ENCODE data around the gene HSPB9. TPM values are rescaled to one million over a fixed set of nuclear protein-coding genes. Genes with fewer than 3 reads are reported as not detected.

The HSPB9 gene
- total and polyA plus RNA-seq, 10 donors = 0.11 to 0.19 (median 0.17) TPM; not detected in 6

DNA sequence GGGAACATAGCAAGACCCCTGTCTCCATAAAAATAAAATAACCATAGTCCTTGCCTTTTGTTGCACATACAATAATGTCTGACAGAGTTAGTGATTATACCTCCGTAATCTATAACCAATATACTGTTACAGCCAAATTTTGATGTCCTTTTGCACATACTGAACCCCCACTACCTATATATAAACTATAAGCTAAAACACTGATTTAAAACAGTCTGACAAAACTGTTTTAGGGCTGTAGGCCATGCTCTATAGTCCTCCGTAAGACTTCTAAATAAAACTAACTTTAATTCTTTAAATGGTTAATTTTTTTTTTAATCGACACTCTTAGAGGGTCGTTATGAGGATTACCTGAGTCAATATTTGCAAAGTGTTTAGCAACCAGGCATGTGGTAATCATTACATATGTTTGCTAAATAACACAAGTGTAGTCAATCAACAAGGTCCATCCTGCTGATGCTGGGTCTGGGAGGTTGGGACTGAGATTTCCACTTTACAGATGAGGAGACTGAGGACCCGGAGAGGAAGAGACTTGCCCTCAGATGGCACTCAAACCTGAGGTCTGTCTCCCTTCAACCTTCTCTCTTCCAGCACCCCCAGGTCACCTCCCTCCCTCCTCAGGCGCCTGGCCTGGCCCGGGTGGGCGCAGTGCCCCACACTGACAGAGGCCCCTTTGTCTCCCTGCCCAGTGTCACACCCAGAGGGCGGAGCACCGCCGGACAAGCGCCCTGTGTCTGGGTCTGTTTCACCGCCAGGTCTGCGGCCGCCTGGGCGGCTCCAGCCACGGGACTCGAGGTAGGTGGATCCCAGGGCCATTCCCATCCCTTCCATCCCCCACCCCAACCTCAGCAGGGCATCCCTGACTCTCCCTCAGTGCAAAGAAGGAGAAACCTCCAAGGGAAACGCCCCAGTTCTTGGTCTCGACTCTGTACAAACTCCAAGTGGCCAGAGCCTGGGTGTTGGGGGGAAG lies 34.6 kb upstream of the HSPB9 start:
- Histone ChIP-seq H3K36me3 (no peaks in the 10 kb centered on the region), H3K9me3 (no peaks in the 10 kb centered on the region), H3K27me3 (replicated peaks in 1 of 7) (peaks cover 0 to 41% (median 10%) of the 10 kb centered on the region in 7 donors), H3K4me3 (no peak overlapping the region), H3K4me1 (no peaks in the 10 kb centered on the region), H3K27ac (no peak overlapping the region)
- TF ChIP-seq POLR2AphosphoS5 (IDR thresholded peaks at IDR 0.05) (no peak), POLR2A (IDR thresholded peaks at IDR 0.05) (no peak)
- TF ChIP-seq, protein P1, sequence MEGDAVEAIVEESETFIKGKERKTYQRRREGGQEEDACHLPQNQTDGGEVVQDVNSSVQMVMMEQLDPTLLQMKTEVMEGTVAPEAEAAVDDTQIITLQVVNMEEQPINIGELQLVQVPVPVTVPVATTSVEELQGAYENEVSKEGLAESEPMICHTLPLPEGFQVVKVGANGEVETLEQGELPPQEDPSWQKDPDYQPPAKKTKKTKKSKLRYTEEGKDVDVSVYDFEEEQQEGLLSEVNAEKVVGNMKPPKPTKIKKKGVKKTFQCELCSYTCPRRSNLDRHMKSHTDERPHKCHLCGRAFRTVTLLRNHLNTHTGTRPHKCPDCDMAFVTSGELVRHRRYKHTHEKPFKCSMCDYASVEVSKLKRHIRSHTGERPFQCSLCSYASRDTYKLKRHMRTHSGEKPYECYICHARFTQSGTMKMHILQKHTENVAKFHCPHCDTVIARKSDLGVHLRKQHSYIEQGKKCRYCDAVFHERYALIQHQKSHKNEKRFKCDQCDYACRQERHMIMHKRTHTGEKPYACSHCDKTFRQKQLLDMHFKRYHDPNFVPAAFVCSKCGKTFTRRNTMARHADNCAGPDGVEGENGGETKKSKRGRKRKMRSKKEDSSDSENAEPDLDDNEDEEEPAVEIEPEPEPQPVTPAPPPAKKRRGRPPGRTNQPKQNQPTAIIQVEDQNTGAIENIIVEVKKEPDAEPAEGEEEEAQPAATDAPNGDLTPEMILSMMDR (IDR thresholded peaks at IDR 0.05 in 8 of 11, conservative IDR thresholded peaks at IDR 0.05 in 3 of 11) = no peak
- no peak for DNase-seq
- WGBS, 5 donors = 69 to 83% (median 81%) methylated on average over 16 to 20 of the region's 20 CpGs
- intact Hi-C loops (cut with DNase I; ENCODE audit: low total_unique reads) = no loop called here

DNA sequence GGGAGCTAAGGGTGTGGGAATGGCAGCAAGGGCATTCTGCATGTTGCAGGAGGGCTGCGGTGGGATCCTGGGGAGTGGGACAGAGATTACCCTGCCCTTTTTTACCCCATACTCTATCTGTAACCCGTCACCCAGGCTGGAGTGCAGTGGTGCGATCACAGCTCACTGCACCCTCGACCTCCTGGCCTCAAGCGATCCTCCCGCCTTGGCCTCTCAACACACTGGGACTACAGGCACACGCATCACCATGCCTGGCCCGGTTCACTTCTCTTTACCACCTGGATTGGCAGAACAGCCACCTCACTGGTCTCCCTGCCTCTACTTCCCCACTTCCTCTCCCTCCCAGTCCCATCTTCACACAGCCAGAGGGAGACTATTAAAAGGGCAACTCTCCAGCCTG lies 33.9 kb upstream of the HSPB9 start:
- intact Hi-C loops (cut with DNase I; ENCODE audit: low total_unique reads) = no loop called here
- Histone ChIP-seq H3K9me3 (no peaks in the 10 kb centered on the region), H3K27ac (no peak overlapping the region), H3K36me3 (no peaks in the 10 kb centered on the region), H3K4me3 (no peak overlapping the region), H3K27me3 (replicated peaks in 1 of 7) (peaks cover 0 to 41% (median 10%) of the 10 kb centered on the region in 7 donors), H3K4me1 (no peaks in the 10 kb centered on the region)
- TF ChIP-seq POLR2AphosphoS5 (IDR thresholded peaks at IDR 0.05) = no peak
- TF ChIP-seq, protein P1 (IDR thresholded peaks at IDR 0.05 in 8 of 11, conservative IDR thresholded peaks at IDR 0.05 in 3 of 11) = no peak
- no peak for TF ChIP-seq POLR2A (IDR thresholded peaks at IDR 0.05)
- no peak for DNase-seq
- WGBS, 5 donors = 87 to 89% (median 87%) methylated on average over 6 to 8 of the region's 8 CpGs

DNA sequence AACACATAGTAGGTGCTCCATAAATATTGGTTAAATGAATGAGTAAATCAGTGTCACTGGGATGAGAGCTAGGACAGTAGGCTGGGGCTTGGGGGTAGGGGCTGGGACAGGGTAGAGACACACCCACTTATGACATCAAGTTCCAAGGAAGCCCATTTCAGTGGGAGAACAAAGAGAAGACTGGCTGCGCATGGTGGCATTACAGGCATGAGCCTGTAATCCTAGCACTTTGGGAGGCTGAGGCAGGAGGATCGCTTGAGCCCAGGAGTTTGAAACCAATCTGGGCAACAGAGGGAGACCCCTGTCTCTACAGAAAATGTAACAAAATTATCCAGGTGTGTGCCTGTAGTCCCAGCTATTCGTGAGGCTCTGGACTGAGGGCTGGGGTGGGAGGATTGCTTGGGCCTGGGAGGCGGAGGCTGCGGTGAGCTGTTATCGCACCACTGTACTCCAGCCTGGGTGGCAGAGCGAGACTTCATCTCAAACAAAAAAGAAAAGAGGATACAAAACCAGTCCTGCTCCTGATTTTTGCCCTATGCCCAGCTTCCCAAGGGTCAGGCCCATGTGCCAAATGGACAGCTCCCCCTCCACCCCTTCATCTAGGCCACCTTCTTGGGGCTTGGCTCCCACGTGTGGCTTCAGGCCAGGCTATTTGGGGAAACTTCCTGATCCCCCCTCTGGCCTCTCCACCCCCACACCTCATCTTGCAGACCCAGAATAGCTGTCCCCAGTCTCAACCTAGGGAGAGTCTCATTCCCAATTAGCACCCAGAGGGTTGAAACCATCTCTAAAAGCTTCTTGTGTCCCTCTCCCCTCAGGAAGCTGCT lies 31.4 kb upstream of the HSPB9 start:
- 85 to 88% (median 86%) methylated on average over 8 of the region's 8 CpGs for WGBS, 5 donors
- H3K9me3 ChIP-seq = no peaks in the 10 kb centered on the region
- DNase-seq = no peak
- no peaks in the 10 kb centered on the region for H3K36me3 ChIP-seq
- TF ChIP-seq, protein P1 (IDR thresholded peaks at IDR 0.05 in 8 of 11, conservative IDR thresholded peaks at IDR 0.05 in 3 of 11) = no peak
- TF ChIP-seq POLR2AphosphoS5 (IDR thresholded peaks at IDR 0.05) = no peak
- TF ChIP-seq POLR2A (IDR thresholded peaks at IDR 0.05) = no peak
- H3K4me3 ChIP-seq = no peak overlapping the region
- intact Hi-C loops (cut with DNase I; ENCODE audit: low total_unique reads) = no loop called here
- no peaks in the 10 kb centered on the region for H3K4me1 ChIP-seq
- H3K27me3 ChIP-seq (replicated peaks in 1 of 7) = peaks cover 0 to 52% (median 10%) of the 10 kb centered on the region in 7 donors
- no peak overlapping the region for H3K27ac ChIP-seq
